DOHH2 (cell line): Measurements from ENCODE around the gene OSBPL2.

ENCODE experiments used
- H3F3A ChIP-seq: fragments of 200-600 bp; sonication (generic), shearing (Covaris generic); 2 replicates; pipeline ENCODE4 v1.6.0; 2016; ENCODE audit warnings: antibody characterized with exemption, mild to moderate bottlenecking; ENCODE audit not compliant: control insufficient read depth, insufficient read depth
- H3K27ac ChIP-seq: fragments of 200-600 bp; sonication (generic); 2 replicates; pipeline ENCODE4 v1.5.1; 2014; ENCODE audit warnings: low read depth, mild to moderate bottlenecking, low read length, moderate library complexity
- H3K27me3 ChIP-seq: fragments of 200-600 bp; sonication (generic); 2 replicates; pipeline ENCODE4 v1.6.1; 2014; ENCODE audit warnings: mild to moderate bottlenecking, low read length, mixed read lengths; ENCODE audit not compliant: control insufficient read depth
- H3K36me3 ChIP-seq: fragments of 200-600 bp; sonication (generic); 2 replicates; pipeline ENCODE4 v1.6.1; 2014; ENCODE audit warnings: mild to moderate bottlenecking, low read length, moderate library complexity, mixed read lengths; ENCODE audit not compliant: control insufficient read depth
- H3K4me1 ChIP-seq: fragments of 200-600 bp; sonication (generic); 2 replicates; pipeline ENCODE4 v1.6.1; 2014; ENCODE audit warnings: mild to moderate bottlenecking, low read length, mixed read lengths; ENCODE audit not compliant: control insufficient read depth
- H3K4me2 ChIP-seq: fragments of 200-600 bp; sonication (generic); 2 replicates; pipeline ENCODE4 v1.6.0; 2014; ENCODE audit warnings: mild to moderate bottlenecking, low read length, moderate library complexity
- H3K4me3 ChIP-seq: fragments of 200-600 bp; sonication (generic); 2 replicates; pipeline ENCODE4 v1.5.1; 2014; ENCODE audit warnings: mild to moderate bottlenecking, low read length, mixed read lengths
- H3K79me2 ChIP-seq: fragments of 200-600 bp; sonication (generic); 2 replicates; pipeline ENCODE4 v1.6.1; 2014; ENCODE audit warnings: mild to moderate bottlenecking, low read length, mixed read lengths; ENCODE audit not compliant: control insufficient read depth
- H3K9me2 ChIP-seq: fragments of 200-600 bp; sonication (generic); replicated peaks from 2 replicates; pipeline ENCODE4 v1.6.1; 2014; ENCODE audit warnings: mild to moderate bottlenecking, low read length, mixed read lengths; ENCODE audit not compliant: control insufficient read depth
- H3K9me3 ChIP-seq: fragments of 200-600 bp; sonication (generic); 2 replicates; pipeline ENCODE4 v1.6.1; 2014; ENCODE audit warnings: antibody characterized with exemption, low read length, mixed read lengths; ENCODE audit not compliant: control insufficient read depth, insufficient read depth
- H4K20me1 ChIP-seq: fragments of 200-600 bp; sonication (generic); 2 replicates; pipeline ENCODE4 v1.6.0; 2014; ENCODE audit warnings: low read depth, mild to moderate bottlenecking, antibody characterized with exemption, low read length, moderate library complexity; ENCODE audit not compliant: control insufficient read depth, insufficient read depth
- CTCF ChIP-seq: fragments of 200-600 bp; sonication (generic); IDR thresholded peaks from one replicate; pipeline ENCODE4 v1.5.1; 2014; ENCODE audit warnings: antibody characterized with exemption, mild to moderate bottlenecking, low read depth, low read length; ENCODE audit not compliant: poor library complexity, severe bottlenecking
- EZH2phosphoT487 ChIP-seq: fragments of 200-600 bp; sonication (generic); IDR thresholded peaks from 2 replicates; pipeline ENCODE4 v1.6.1; 2017; ENCODE audit warnings: borderline replicate concordance, mild to moderate bottlenecking, antibody characterized with exemption, low read length, moderate library complexity, mixed read lengths

Gene OSBPL2

GRCh38 chr20:62223571-62223970 lies 14.8 kb upstream of the OSBPL2 start:
- no peaks in the 10 kb centered on the region for H3K9me2 ChIP-seq
- H3K36me3 ChIP-seq = no peaks in the 10 kb centered on the region
- no peak overlapping the region for H3K4me3 ChIP-seq
- no peak overlapping the region for H3K4me2 ChIP-seq
- no peak for TF ChIP-seq EZH2phosphoT487
- TF ChIP-seq CTCF = no peak
- no peaks in the 10 kb centered on the region for H3F3A ChIP-seq
- no peaks in the 10 kb centered on the region for H3K9me3 ChIP-seq
- peaks cover 14% of the 10 kb centered on the region for H3K4me1 ChIP-seq
- H3K79me2 ChIP-seq = no peaks in the 10 kb centered on the region
- no peak overlapping the region for H3K27ac ChIP-seq
- peaks cover 27% of the 10 kb centered on the region for H3K27me3 ChIP-seq
- peaks cover 13% of the 10 kb centered on the region; the same call in 1 of the 2 replicates for H4K20me1 ChIP-seq

GRCh38 chr20:62224113-62224855 lies 14.0 kb upstream of the OSBPL2 start:
- H3K4me3 ChIP-seq = no peak overlapping the region
- H3K4me2 ChIP-seq = no peak overlapping the region
- peaks cover 20% of the 10 kb centered on the region for H3K27me3 ChIP-seq
- no peak overlapping the region for H3K27ac ChIP-seq
- TF ChIP-seq CTCF = no peak
- TF ChIP-seq EZH2phosphoT487 = no peak
- no peaks in the 10 kb centered on the region for H3K9me3 ChIP-seq
- H3F3A ChIP-seq = no peaks in the 10 kb centered on the region
- no peaks in the 10 kb centered on the region for H3K36me3 ChIP-seq
- no peaks in the 10 kb centered on the region for H3K79me2 ChIP-seq
- H3K9me2 ChIP-seq = no peaks in the 10 kb centered on the region
- peaks cover 12% of the 10 kb centered on the region; the same call in 1 of the 2 replicates for H4K20me1 ChIP-seq
- H3K4me1 ChIP-seq = peaks cover 7% of the 10 kb centered on the region

GRCh38 chr20:62225026-62225425 lies 13.3 kb upstream of the OSBPL2 start:
- H3K36me3 ChIP-seq = no peaks in the 10 kb centered on the region
- no peak overlapping the region for H3K4me3 ChIP-seq
- no peak overlapping the region for H3K27ac ChIP-seq
- TF ChIP-seq EZH2phosphoT487 (no peak), CTCF (no peak)
- H3K4me2 ChIP-seq = no peak overlapping the region
- H3K4me1 ChIP-seq = peaks cover 3% of the 10 kb centered on the region; the same call in 1 of the 2 replicates
- H3K79me2 ChIP-seq = no peaks in the 10 kb centered on the region
- no peaks in the 10 kb centered on the region for H3K9me2 ChIP-seq
- H3F3A ChIP-seq = no peaks in the 10 kb centered on the region
- H3K9me3 ChIP-seq = no peaks in the 10 kb centered on the region; the same call in 1 of the 2 replicates
- H4K20me1 ChIP-seq = peaks cover 9% of the 10 kb centered on the region; the same call in 1 of the 2 replicates
- peaks cover 16% of the 10 kb centered on the region for H3K27me3 ChIP-seq
